Kidney (tissue), 14 donors: ENCODE data around the gene PRR22. TPM values are rescaled to one million over a fixed set of nuclear protein-coding genes. Genes with fewer than 3 reads are reported as not detected.

Source experiments
- DNase-seq, 5 donors: peaks; one replicate each; pipeline ENCODE4 v3.0.0-alpha.2; 2013 to 2020
- FAIRE-seq: peaks from 2 replicates; lab custom pipeline; 2012; peaks lifted over from hg19 to GRCh38; lab: Jason Lieb, UNC
- H3K27ac ChIP-seq, 2 donors: one replicate each; pipeline ENCODE4 v1.7.0; 2013; ENCODE audit warnings: low read depth in 2 of 2, low read length in 2 of 2, inconsistent platforms in 1 of 2
- H3K27me3 ChIP-seq: one replicate; pipeline ENCODE4 v1.7.1; 2013; ENCODE audit warnings: low read length, inconsistent platforms; ENCODE audit not compliant: control insufficient read depth, insufficient read depth
- H3K36me3 ChIP-seq, 3 donors: one replicate each; pipeline versions ENCODE4 v1.7.0 to v1.7.1; 2013; ENCODE audit warnings: low read length in 3 of 3, control low read depth in 1 of 3, inconsistent platforms in 1 of 3; ENCODE audit not compliant: insufficient read depth in 3 of 3, control insufficient read depth in 2 of 3
- H3K4me1 ChIP-seq, 3 donors: one replicate each; pipeline versions ENCODE4 v1.7.0 to v1.7.1; 2013; ENCODE audit warnings: low read length in 3 of 3, inconsistent platforms in 1 of 3, low read depth in 1 of 3; ENCODE audit not compliant: control insufficient read depth in 2 of 3, insufficient read depth in 2 of 3
- H3K4me3 ChIP-seq, 3 donors: one replicate each; pipeline versions ENCODE4 v1.7.0 to v1.8.1; 2013; ENCODE audit warnings: low read length in 3 of 3, control low read depth in 1 of 3, inconsistent platforms in 1 of 3
- H3K9ac ChIP-seq, 3 donors: one replicate each; pipeline versions ENCODE4 v1.7.0 to v1.7.1; 2013; ENCODE audit warnings: low read length in 3 of 3, control low read depth in 1 of 3, inconsistent platforms in 1 of 3
- H3K9me3 ChIP-seq, 3 donors: one replicate each; pipeline versions ENCODE4 v1.7.0 to v1.7.1; 2013; ENCODE audit warnings: low read length in 3 of 3, control low read depth in 1 of 3, inconsistent platforms in 1 of 3; ENCODE audit not compliant: control insufficient read depth in 2 of 3, insufficient read depth in 1 of 3
- CTCF ChIP-seq: IDR thresholded peaks from 3 replicates; pipeline ENCODE4 v1.5.1; 2012; ENCODE audit warnings: mild to moderate bottlenecking, moderate library complexity, borderline replicate concordance; ENCODE audit not compliant: insufficient read depth; ENCODE audit errors: extremely low read depth
- intact Hi-C: fragments of 100-400 bp; cut with DNase I; formaldehyde crosslinking; loops from one replicate; pipeline ENCODE4 v1.11.1; 2022
- polyA plus RNA-seq: library from polyadenylated mRNA; stranded (reverse); fragments of 350-450 nt; fragmentation: Illumina TruSeq; extraction: RNeasy Lipid Tissue Mini Kit (QIAGEN cat#74804); gene quantifications from one replicate; pipeline ENCODE4 v1.2.3, GENCODE V29; 2014; ENCODE audit warnings: low read depth, low replicate concordance; ENCODE audit not compliant: insufficient read depth
- total RNA-seq: library from RNA; stranded (reverse); fragmentation: NEBNext Ultra II Directional; extraction: Animal tissue kit (Norgen Biotek cat#: 25700); gene quantifications from one replicate; pipeline ENCODE4 v1.2.1, GENCODE V29; 2021
- donor health status: control.
- donor health status: control.
- donor health status: control.
- donor health status: control.
- donor health status: control.
- donor health status: DM: yes; HTN: yes; CAD: no.
- donor health status: Normal renal cell carcinoma (clear cell type).

PRR22 gene
- total and polyA plus RNA-seq, 2 donors from 2014 or later, result 4.1 to 4.2 TPM

GRCh38 chr19:5814123-5814851 lies 29.7 kb upstream of the PRR22 start:
- Histone ChIP-seq H3K9me3 (no peaks in the 10 kb centered on the region), H3K36me3 (no peaks in the 10 kb centered on the region), H3K9ac (no peak overlapping the region), H3K4me3 (no peak overlapping the region), H3K4me1 (no peaks in the 10 kb centered on the region), H3K27ac (no peak overlapping the region), H3K27me3 (no peaks in the 10 kb centered on the region)
- intact Hi-C loops, result no loop called here
- DNase-seq, result no peak
- TF ChIP-seq CTCF, result no peak
- FAIRE-seq, result no peak

GRCh38 chr19:5811117-5811516 lies 26.6 kb upstream of the PRR22 start:
- no peaks in the 10 kb centered on the region for H3K36me3 ChIP-seq
- H3K4me1 ChIP-seq, result no peaks in the 10 kb centered on the region
- no peak overlapping the region for H3K9ac ChIP-seq
- TF ChIP-seq CTCF, result no peak
- no peak for FAIRE-seq
- intact Hi-C loops, result no loop called here
- no peaks in the 10 kb centered on the region for H3K9me3 ChIP-seq
- no peak overlapping the region for H3K27ac ChIP-seq
- no peak overlapping the region for H3K4me3 ChIP-seq
- no peak for DNase-seq
- H3K27me3 ChIP-seq, result no peaks in the 10 kb centered on the region

GRCh38 chr19:5809469-5809868 lies 24.9 kb upstream of the PRR22 start:
- Histone ChIP-seq H3K4me1 (peaks cover 0 to 2% (median 0%) of the 10 kb centered on the region in 3 donors), H3K9ac (no peak overlapping the region), H3K27ac (no peak overlapping the region), H3K9me3 (no peaks in the 10 kb centered on the region), H3K36me3 (no peaks in the 10 kb centered on the region), H3K27me3 (no peaks in the 10 kb centered on the region), H3K4me3 (no peak overlapping the region)
- FAIRE-seq (no peak), DNase-seq (no peak)
- intact Hi-C loops, result loop anchor here (10.0 kb wide), 1 partner anchor 85 kb away; no protein-coding TSS in a partner anchor
- TF ChIP-seq CTCF, result no peak

GRCh38 chr19:5809053-5809452 lies 24.5 kb upstream of the PRR22 start:
- TF ChIP-seq CTCF, result no peak
- intact Hi-C loops, result loop anchor here (10.0 kb wide), 1 partner anchor 86 kb away; no protein-coding TSS in a partner anchor
- Histone ChIP-seq H3K27ac (no peak overlapping the region), H3K9me3 (no peaks in the 10 kb centered on the region), H3K9ac (no peak overlapping the region), H3K4me3 (no peak overlapping the region), H3K4me1 (peaks cover 0 to 2% (median 0%) of the 10 kb centered on the region in 3 donors), H3K36me3 (no peaks in the 10 kb centered on the region), H3K27me3 (no peaks in the 10 kb centered on the region)
- FAIRE-seq, result no peak
- DNase-seq, result no peak
